Measurements from ENCODE around the gene CLRN2. TPM values are rescaled to one million over a fixed set of nuclear protein-coding genes. Genes with fewer than 3 reads are reported as not detected.

CLRN2 gene
- polyA plus RNA-seq, 1 experiment = not detected

GRCh38 chr4:17477774-17478472 lies 37.0 kb upstream of the CLRN2 start:
- DNase-seq (ENCODE audit: low read depth) = no peak
- no peak for TF ChIP-seq CTCF (IDR thresholded peaks at IDR 0.05; ENCODE audit: insufficient read depth, low read depth, low read length)
- ChIA-PET CTCF (no interaction called here), POLR2A (no interaction called here)
- Histone ChIP-seq H3K27me3 (ENCODE audit: control insufficient read depth, insufficient read depth, low read length) (no peaks in the 10 kb centered on the region), H3K4me3 (ENCODE audit: low read depth, low read length) (no peak overlapping the region), H3K36me3 (ENCODE audit: control insufficient read depth, insufficient read depth, low read length) (no peaks in the 10 kb centered on the region)

- DNase-seq (ENCODE audit: low read depth) = no peak
- no peak overlapping the region for H3K4me3 ChIP-seq (ENCODE audit: low read depth, low read length)
- TF ChIP-seq CTCF (IDR thresholded peaks at IDR 0.05; ENCODE audit: insufficient read depth, low read depth, low read length) = no peak
- CTCF ChIA-PET = interaction anchor here (1.0 to 1.3 kb wide), 2 partner anchors 10 to 32 kb away, joined by 3 read pairs; no protein-coding TSS in a partner anchor
- POLR2A ChIA-PET = no interaction called here
- H3K27me3 ChIP-seq (ENCODE audit: control insufficient read depth, insufficient read depth, low read length) = no peaks in the 10 kb centered on the region
- H3K36me3 ChIP-seq (ENCODE audit: control insufficient read depth, insufficient read depth, low read length) = no peaks in the 10 kb centered on the region; the same call in 1 of the 2 replicates
Observed at GRCh38 chr4:17480210-17480927, 34.6 kb upstream of the CLRN2 start.

GRCh38 chr4:17480955-17481354 lies 34.0 kb upstream of the CLRN2 start:
- no peak for TF ChIP-seq CTCF (IDR thresholded peaks at IDR 0.05; ENCODE audit: insufficient read depth, low read depth, low read length)
- H3K4me3 ChIP-seq (ENCODE audit: low read depth, low read length) = no peak overlapping the region
- no peak for DNase-seq (ENCODE audit: low read depth)
- no peaks in the 10 kb centered on the region for H3K27me3 ChIP-seq (ENCODE audit: control insufficient read depth, insufficient read depth, low read length)
- CTCF ChIA-PET = interaction anchor here (1.0 kb wide), 1 partner anchor 10 kb away, joined by 3 read pairs; no protein-coding TSS in a partner anchor
- H3K36me3 ChIP-seq (ENCODE audit: control insufficient read depth, insufficient read depth, low read length) = no peaks in the 10 kb centered on the region; the same call in 1 of the 2 replicates
- POLR2A ChIA-PET = no interaction called here

- Histone ChIP-seq H3K4me3 (ENCODE audit: low read depth, low read length) (no peak overlapping the region), H3K27me3 (ENCODE audit: control insufficient read depth, insufficient read depth, low read length) (no peaks in the 10 kb centered on the region), H3K36me3 (ENCODE audit: control insufficient read depth, insufficient read depth, low read length) (peaks cover 4% of the 10 kb centered on the region)
- ChIA-PET CTCF (no interaction called here), POLR2A (no interaction called here)
- DNase-seq (ENCODE audit: low read depth) = no peak
- TF ChIP-seq CTCF (IDR thresholded peaks at IDR 0.05; ENCODE audit: insufficient read depth, low read depth, low read length) = no peak
Observed at GRCh38 chr4:17482716-17483115, 32.2 kb upstream of the CLRN2 start.

GRCh38 chr4:17489123-17489522 lies 25.8 kb upstream of the CLRN2 start:
- ChIA-PET POLR2A (no interaction called here), CTCF (interaction anchor here (0.9 kb wide), 1 partner anchor 8 kb away, joined by 3 read pairs; no protein-coding TSS in a partner anchor)
- Histone ChIP-seq H3K27me3 (ENCODE audit: control insufficient read depth, insufficient read depth, low read length) (no peaks in the 10 kb centered on the region), H3K4me3 (ENCODE audit: low read depth, low read length) (no peak overlapping the region), H3K36me3 (ENCODE audit: control insufficient read depth, insufficient read depth, low read length) (peaks cover 13% of the 10 kb centered on the region)
- no peak for TF ChIP-seq CTCF (IDR thresholded peaks at IDR 0.05; ENCODE audit: insufficient read depth, low read depth, low read length)
- no peak for DNase-seq (ENCODE audit: low read depth)
